Anterior cingulate cortex (tissue), 58 donors: ENCODE results near the gene RMI2.
"Not testable (repeated sequence)": the region's sequence is repeated elsewhere in the genome, so short reads cannot be mapped to it uniquely, and the experiment has no call there.

Experiments
- DNase-seq, 58 donors: peaks; one replicate each; lab custom pipeline; 2025; lab: John Stamatoyannopoulos, UW

Gene RMI2

GRCh38 chr16:11345040-11345862, at the start of gene RMI2:
TSS of gene RMI2 (plus strand) at chr16:11345459. CDS start at chr16:11345472, 13 bp downstream.
- peak in 57 of 58 donors; percentile 17 to 95 (median 88) for DNase-seq

GRCh38 chr16:11295672-11296071, 49.6 kb upstream of the RMI2 start:
- no peak for DNase-seq

- DNase-seq: no peak
These were observed 48.9 kb upstream of the RMI2 start for GRCh38 chr16:11296351-11296705.

DNA sequence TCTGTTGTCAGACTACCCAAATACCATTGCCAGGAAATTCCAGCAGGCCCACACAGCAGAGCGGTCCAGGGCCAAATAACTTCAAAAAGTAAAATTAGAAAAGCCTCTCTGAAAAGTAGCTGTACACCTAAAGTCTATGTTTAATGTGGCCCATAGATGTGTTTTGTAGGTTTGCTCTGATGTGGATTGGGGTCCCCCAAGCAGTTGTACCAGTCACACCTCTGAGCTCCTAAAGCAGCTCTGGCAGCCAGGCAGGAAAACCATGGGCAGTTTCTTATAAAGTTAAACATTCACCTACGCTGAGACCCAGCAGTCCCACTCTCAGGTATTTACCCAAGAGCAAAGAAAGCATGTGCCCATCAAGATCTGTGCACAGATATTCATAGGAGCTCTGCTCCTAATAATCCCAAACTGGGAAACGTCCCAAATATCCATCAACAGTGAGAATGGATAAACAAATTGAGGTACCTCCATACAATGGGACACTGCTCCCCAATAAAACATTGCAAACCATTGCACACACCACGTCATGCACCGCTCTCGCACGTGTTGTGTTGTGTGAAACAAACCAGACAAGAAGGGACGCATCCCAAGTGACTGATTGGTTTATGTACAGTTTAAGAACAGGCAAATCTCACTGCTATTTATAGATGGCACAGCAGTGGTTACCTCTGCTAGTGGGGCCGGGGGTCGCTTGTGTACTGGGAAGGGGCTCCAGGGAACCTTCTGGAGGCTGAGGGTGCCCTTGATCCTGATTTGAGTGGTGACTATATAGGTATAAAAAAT, 48.4 kb upstream of the RMI2 start:
- no peak for DNase-seq

- peak; percentile 5 to 90 (median 67) for DNase-seq
These were observed 47.6 kb upstream of the RMI2 start for GRCh38 chr16:11297492-11298142.

DNA sequence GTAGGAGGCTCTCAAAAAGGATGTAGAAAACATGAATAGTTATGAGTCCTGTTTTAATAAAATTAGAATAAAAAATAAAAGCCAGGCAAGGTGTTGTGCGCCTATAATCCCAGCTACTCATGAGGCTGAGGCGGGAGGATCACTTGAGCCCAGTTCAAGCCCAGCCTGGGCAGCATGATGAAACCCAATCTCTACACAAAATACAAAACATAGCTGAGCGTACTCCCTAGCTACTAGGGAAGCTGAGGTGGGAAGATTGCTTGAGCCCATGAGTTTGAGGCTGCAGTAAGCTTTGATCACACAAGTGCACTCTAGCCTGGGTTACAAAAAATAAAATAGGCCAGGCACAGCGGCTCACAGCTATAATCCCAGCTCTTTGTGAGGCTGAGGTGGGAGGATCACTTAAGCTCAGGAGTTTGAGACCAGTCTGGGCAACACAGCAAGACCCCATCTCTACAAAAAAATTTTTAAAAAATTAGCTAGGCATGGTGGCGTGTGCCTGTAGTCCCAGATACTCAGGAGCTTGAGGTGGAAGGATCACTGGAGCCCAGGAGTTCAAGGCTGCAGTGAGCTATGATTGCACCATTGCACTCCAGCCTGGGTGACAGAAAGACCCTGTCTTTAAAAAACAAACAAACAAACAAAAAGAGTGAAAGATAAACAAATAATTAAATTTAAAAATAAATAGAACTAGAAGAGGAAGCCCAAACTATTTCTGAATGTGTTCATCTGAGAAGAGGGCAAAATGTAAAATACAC, 46.9 kb upstream of the RMI2 start:
- DNase-seq: no peak

DNA sequence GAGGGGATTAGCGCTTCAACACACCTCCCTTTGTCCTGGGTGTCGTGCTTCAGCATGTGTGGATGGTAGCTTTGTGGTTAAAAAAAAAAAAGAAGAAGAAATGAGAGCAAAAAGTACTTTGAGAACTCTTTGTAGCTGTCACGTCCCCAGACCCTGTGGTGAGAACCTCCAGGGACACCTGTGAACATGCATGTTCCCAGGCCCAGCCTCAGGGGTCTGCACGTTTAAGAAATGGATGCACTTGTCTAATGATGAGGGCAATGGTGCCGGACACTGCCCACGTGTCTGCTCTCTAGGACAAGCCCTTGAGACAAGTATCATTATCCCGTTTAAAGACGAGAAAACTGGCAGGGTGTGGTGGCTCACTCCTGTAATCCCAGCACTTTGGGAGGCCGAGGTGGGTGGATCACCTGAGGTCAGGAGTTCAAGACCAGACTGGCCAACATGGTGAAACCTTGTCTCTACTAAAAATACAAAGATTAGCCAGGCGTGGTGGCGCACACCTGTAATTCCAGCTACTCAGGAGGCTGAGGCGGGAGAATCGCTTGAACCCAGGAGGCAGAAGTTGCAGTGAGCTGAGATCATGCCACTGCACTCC, 46.2 kb upstream of the RMI2 start:
- DNase-seq: not testable (repeated sequence)

- DNase-seq: no peak
These were observed 45.2 kb upstream of the RMI2 start for GRCh38 chr16:11299865-11300559.

- DNase-seq: no peak
These were observed 44.7 kb upstream of the RMI2 start for GRCh38 chr16:11300560-11300892.

DNA sequence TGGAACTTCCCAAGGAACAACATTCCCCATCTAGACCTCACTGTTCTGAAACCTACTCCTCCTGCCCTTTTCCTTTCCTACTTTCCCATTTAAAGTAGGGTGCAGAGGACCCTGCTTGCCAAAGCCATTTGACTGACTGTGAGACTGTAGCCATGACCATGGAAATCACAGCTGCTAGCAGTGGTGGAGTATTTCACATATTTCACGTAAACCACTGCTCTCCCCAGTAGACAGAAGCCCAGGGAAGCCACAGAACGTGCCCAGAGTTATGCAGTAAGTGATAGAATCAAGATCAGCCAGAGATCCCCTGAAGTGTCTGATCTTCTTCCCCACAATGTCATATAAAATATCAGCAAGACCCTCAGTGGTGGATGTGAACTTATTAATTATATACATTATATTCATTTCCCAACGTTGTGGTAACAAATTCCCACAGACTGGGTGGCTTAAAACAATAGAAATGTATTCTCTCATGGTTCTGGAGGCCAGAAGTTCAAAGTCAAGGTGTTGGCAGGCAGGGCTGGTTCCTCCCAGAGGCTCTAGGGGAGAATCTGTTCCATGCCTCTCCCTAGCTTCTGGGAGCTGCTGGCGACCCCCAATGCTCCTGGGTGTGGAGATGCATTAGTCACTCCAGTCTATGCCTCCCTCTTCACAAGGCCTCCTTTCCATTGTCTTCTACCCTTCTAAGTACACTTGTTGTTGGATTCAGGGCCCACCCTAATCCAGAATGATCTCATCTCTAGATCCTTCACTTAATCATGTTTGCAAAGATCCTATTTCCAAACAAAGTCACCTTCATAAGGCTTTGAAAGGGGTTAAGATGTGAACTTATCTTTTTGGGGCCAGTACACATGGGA, 43.4 kb upstream of the RMI2 start:
- DNase-seq: no peak

GRCh38 chr16:11302977-11303376, 42.3 kb upstream of the RMI2 start:
- no peak for DNase-seq

DNA sequence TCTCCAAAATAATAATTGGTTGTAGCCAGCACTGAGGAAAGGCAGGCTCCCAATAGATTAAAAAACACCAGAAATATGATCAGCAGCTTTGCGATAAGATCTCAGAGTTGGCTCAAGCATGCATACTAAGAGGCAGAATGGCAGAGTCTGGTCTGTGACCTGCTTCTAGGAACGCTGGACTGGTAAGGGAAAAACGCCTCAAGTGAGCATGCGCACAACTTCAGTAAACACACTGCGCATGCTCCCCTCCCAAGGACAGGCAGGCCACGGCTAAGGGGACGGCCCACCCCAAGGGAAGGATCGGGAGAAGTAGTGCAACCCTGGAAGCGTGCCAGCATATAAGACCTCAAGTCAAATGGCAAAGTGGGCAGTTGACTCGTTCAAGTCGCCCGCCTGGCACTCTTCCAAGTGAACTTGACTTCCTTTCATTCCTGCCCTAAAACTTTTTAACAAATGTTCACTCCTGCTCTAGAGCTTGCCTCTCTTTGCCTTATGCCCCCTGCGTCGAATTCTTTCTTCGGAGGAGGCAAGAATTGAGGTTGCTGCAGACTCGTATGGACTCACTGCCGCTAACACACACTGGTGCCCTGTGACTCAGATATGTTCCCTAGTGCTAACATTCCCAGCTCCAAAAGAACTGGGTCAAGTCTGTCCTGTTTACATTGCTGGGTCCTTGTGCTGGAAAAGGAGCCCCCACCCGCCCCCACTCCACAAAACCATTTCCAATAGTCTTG, 41.7 kb upstream of the RMI2 start:
- DNase-seq: peak in 1 of 58 donors; percentile 3

GRCh38 chr16:11306381-11306780, 38.9 kb upstream of the RMI2 start:
- no peak for DNase-seq

- no peak for DNase-seq
These were observed 38.1 kb upstream of the RMI2 start for GRCh38 chr16:11306997-11307638.

- DNase-seq: no peak
These were observed 37.4 kb upstream of the RMI2 start for GRCh38 chr16:11307639-11308492.

DNA sequence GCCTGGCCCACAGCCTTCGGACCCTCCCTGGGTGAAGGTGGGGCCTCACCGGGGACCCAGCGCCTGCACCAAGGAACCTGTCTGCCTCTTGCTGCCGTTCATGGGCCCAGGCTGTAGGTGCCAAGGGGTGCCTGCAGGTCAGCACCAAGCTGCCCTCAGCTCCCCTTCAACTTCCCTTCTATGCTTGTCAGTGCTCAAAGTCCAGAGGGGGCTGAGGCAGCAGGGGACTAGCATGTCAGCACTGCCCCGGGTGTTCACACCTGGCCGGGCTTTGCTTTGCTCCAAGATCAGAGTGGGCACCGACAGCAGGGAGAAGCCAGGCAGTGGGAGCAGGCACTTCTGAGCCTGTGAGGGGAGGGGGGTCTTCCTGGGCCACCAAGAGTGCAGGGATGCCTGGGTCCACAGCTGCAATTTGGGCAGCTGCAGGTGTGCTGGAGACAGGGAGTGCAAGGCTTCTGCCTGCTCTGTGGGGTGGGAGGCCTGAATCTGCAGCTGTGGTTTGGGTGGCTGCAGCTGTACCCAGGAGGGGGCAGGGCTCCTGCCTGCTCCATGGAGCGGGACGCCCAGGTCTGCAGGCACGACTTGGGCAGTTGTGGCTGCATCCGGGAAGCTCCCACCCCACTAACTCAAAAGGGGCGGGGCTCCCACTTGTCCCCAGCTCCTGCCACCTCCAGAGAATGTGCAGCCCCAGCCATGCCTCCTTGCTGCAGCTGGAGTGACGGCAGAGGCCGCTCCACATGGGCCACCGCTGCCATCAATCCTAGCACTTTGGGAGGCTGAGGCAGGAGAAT, 36.6 kb upstream of the RMI2 start:
- no peak for DNase-seq
